Stomach (tissue), 9 donors: ENCODE measurements around the gene RASA3. TPM values are rescaled to one million over a fixed set of nuclear protein-coding genes. Genes with fewer than 3 reads are reported as not detected.

ENCODE experiments used
- DNase-seq, 2 donors: peaks; one replicate each; pipeline versions ENCODE4 v3.0.0 to v3.0.0-alpha.2; 2013 to 2019
- H3K27ac ChIP-seq, 5 donors: fragments of 200-600 bp in 4 of 5; sonication (generic) in 4 of 5; one replicate each; pipeline ENCODE4 v1.5.1; 2013 to 2019; ENCODE audit warnings: mild to moderate bottlenecking in 1 of 5, moderate library complexity in 1 of 5
- H3K27me3 ChIP-seq, 3 donors: fragments of 200-600 bp; sonication (generic); one replicate each; pipeline ENCODE4 v1.5.1; 2017 to 2019; ENCODE audit warnings: mixed run types in 1 of 3
- H3K36me3 ChIP-seq, 4 donors: fragments of 200-600 bp; sonication (generic); 1 replicate in 3 of 4; 2 replicates in 1 of 4; pipeline ENCODE4 v1.5.1; 2016 to 2019
- H3K4me1 ChIP-seq, 4 donors: fragments of 200-600 bp; sonication (generic); one replicate each; pipeline ENCODE4 v1.5.1; 2016 to 2019
- H3K4me3 ChIP-seq, 4 donors: fragments of 200-600 bp; sonication (generic) in 3 of 4; one replicate each; pipeline ENCODE4 v1.5.1; 2016 to 2019; ENCODE audit warnings: mild to moderate bottlenecking in 1 of 4
- H3K9me3 ChIP-seq, 4 donors: fragments of 200-600 bp; sonication (generic); one replicate each; pipeline ENCODE4 v1.5.1; 2016 to 2019
- EP300 ChIP-seq: sonication (generic); formaldehyde crosslinking; IDR thresholded peaks from one replicate; pipeline ENCODE4 v1.6.1; 2017; ENCODE audit warnings: antibody characterized with exemption
- POLR2A ChIP-seq, 4 donors: fragments of 450-650 bp; IDR thresholded peaks; one replicate each; pipeline ENCODE4 v1.6.1; 2016; ENCODE audit warnings: antibody characterized with exemption in 4 of 4, control low read depth in 2 of 4, mild to moderate bottlenecking in 1 of 4, moderate library complexity in 1 of 4
- POLR2AphosphoS5 ChIP-seq, 3 donors: sonication (generic); formaldehyde crosslinking; IDR thresholded peaks; one replicate each; pipeline ENCODE4 v1.6.1; 2016; ENCODE audit warnings: antibody characterized with exemption in 3 of 3
- WGBS, 5 donors: extraction: QIAGEN DNeasy Blood & Tissue Kit in 3 of 5; methylation state at CpG; one replicate each; pipeline versions ENCODE4 v1.1.5 to v1.1.7; 2013 to 2018; 5-methylcytosine and 5-hydroxymethylcytosine counted together
- intact Hi-C: fragments of 100-400 bp; cut with DNase I; formaldehyde crosslinking; loops from one replicate; pipeline ENCODE4 v1.15.1; 2023; ENCODE audit warnings: low total_unique reads
- polyA plus RNA-seq, 3 donors: library from polyadenylated mRNA; stranded (reverse); fragments of 200-250 nt; gene quantifications; one replicate each; pipeline ENCODE4 v1.2.3, GENCODE V29; 2013
- total RNA-seq, 5 donors: library from RNA; depleted of rRNA; stranded (reverse); fragments of >200 nt; gene quantifications; one replicate each; pipeline versions ENCODE4 v1.1.0 to v1.2.3, GENCODE V29; 2014 to 2016
- TF ChIP-seq, protein P1 (sequence below), 7 experiments: fragments of 450-650 bp in 4 of 7; fragments of 200-600 bp in 3 of 7; sonication (generic) in 3 of 7; IDR thresholded peaks; one replicate each; pipeline ENCODE4 v1.5.1; 2016 to 2019; ENCODE audit warnings: antibody characterized with exemption in 7 of 7, control low read depth in 2 of 7, mild to moderate bottlenecking in 1 of 7
- donor health status: healthy with polysubstance abuse.
- donor health status: Bipolar disorder and iron deficiency.
- donor health status: healthy.

The RASA3 gene
- total and polyA plus RNA-seq, 8 donors, result 3.7 to 22.3 (median 7.9) TPM

DNA sequence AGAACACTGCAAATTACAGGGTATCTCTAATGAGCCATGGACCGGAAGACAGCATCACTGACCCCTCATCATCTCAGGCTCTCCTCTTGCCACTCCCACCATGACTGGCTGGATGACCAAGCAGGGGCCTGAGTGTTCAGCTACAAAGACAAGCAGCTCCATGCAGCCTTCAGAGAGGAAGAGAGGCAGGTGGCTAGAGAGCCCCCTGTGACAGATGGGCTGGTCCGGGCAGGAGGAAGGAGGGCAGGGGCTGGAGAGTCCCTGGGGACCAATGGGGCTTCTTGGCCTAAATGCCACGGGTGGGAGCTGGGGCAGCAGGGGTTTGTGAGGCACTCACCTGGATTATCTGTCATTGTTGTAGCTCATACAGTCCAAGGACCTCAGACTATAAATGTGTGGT, 12.8 kb upstream of the RASA3 start:
- DNase-seq, result no peak
- 52 to 74% (median 68%) methylated on average over 3 of the region's 3 CpGs for WGBS, 5 donors
- TF ChIP-seq POLR2AphosphoS5 (IDR thresholded peaks at IDR 0.05) (no peak), EP300 (no peak), POLR2A (IDR thresholded peaks at IDR 0.05) (no peak)
- TF ChIP-seq, protein P1, sequence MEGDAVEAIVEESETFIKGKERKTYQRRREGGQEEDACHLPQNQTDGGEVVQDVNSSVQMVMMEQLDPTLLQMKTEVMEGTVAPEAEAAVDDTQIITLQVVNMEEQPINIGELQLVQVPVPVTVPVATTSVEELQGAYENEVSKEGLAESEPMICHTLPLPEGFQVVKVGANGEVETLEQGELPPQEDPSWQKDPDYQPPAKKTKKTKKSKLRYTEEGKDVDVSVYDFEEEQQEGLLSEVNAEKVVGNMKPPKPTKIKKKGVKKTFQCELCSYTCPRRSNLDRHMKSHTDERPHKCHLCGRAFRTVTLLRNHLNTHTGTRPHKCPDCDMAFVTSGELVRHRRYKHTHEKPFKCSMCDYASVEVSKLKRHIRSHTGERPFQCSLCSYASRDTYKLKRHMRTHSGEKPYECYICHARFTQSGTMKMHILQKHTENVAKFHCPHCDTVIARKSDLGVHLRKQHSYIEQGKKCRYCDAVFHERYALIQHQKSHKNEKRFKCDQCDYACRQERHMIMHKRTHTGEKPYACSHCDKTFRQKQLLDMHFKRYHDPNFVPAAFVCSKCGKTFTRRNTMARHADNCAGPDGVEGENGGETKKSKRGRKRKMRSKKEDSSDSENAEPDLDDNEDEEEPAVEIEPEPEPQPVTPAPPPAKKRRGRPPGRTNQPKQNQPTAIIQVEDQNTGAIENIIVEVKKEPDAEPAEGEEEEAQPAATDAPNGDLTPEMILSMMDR (IDR thresholded peaks at IDR 0.05), result no peak
- Histone ChIP-seq H3K27me3 (no peaks in the 10 kb centered on the region), H3K36me3 (no peaks in the 10 kb centered on the region), H3K4me1 (peaks cover 4 to 19% (median 17%) of the 10 kb centered on the region in 4 donors), H3K4me3 (no peak overlapping the region), H3K9me3 (no peaks in the 10 kb centered on the region), H3K27ac (no peak overlapping the region)
- intact Hi-C loops, result no loop called here

DNA sequence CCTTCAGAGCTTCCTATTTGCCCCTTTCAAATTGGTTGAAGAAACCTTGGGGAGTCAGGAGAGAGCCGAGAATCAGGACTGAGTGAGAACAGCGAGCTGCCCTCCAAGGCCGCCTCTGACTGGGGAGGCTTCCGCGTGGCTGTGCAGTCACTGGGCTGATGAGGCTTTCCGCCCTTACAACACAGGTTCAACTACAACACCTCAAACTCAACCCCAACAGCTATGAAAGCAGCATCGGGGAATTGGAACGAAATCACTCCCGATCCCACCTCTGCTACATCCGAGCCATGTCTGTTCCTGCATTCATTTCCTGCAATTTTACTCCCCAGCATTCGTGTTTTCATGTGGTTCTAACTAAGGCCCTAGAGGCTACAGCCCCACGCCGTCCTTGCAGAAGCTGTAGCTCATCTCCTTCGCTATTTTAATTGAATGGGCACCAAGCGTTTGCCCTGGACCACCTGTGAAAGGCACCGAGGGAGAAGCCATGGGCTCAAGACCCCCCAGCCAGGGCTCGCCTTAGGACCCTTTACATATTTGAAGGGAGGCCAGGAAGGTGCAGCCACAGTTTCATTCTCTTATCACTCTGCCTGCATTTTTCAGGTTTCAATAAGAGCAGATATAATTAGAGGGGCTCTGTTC, 12.3 kb upstream of the RASA3 start:
- no peak for DNase-seq
- H3K9me3 ChIP-seq, result no peaks in the 10 kb centered on the region
- no peak overlapping the region for H3K27ac ChIP-seq
- intact Hi-C loops, result no loop called here
- H3K27me3 ChIP-seq, result no peaks in the 10 kb centered on the region
- H3K4me3 ChIP-seq, result no peak overlapping the region
- H3K36me3 ChIP-seq, result no peaks in the 10 kb centered on the region
- TF ChIP-seq, protein P1 (IDR thresholded peaks at IDR 0.05), result no peak
- WGBS, 5 donors, result 90 to 96% (median 93%) methylated on average over 17 of the region's 17 CpGs
- H3K4me1 ChIP-seq, result peaks cover 4 to 22% (median 19%) of the 10 kb centered on the region in 4 donors

DNA sequence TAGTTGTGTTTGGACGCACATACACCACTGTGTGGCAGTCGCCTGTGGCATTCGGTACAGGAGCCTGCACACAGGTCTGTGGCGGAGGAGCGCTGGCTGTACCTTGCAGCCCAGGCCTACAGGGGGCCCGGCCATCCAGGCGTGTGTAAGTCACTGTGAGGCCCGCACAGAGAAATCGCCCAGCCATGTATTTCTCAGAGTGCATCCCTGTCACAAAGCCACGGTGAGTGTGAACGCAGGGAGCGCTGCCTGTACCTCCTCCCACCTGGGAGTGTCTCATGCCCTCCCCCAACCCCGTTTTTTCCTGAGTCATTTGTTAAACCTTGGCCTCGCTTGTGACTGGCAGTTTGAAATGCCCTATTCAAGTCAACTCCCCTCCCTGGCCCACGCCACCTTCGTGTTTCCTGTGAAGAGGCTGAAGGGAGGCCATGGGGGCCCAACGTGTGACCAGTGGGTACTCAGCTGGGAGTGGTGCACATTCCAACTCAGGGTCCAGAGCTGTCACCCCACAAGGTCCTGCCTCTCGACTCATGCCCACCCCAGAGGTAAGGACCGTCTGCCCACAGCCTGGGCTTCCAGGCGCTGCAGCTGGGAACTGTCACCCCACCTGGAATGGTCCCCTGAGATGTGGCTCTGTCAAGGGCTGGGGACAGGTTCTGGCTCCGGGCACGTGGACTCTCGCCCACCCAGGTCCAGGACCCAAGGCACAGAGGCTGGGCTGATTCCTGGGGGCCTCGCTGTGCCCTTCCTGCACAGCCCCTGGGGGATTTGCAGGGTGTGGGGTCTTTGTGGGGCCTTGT, 11.6 kb upstream of the RASA3 start:
- H3K4me1 ChIP-seq, result peaks cover 4 to 22% (median 19%) of the 10 kb centered on the region in 4 donors
- 60 to 80% (median 69%) methylated on average over 20 to 24 of the region's 24 CpGs for WGBS, 5 donors
- intact Hi-C loops, result no loop called here
- no peak overlapping the region for H3K4me3 ChIP-seq
- H3K27me3 ChIP-seq, result no peaks in the 10 kb centered on the region
- no peak for TF ChIP-seq POLR2AphosphoS5 (IDR thresholded peaks at IDR 0.05)
- no peak for TF ChIP-seq EP300
- TF ChIP-seq, protein P1 (IDR thresholded peaks at IDR 0.05), result no peak
- TF ChIP-seq POLR2A (IDR thresholded peaks at IDR 0.05), result no peak
- H3K27ac ChIP-seq, result no peak overlapping the region
- H3K36me3 ChIP-seq, result no peaks in the 10 kb centered on the region
- H3K9me3 ChIP-seq, result no peaks in the 10 kb centered on the region
- no peak for DNase-seq

DNA sequence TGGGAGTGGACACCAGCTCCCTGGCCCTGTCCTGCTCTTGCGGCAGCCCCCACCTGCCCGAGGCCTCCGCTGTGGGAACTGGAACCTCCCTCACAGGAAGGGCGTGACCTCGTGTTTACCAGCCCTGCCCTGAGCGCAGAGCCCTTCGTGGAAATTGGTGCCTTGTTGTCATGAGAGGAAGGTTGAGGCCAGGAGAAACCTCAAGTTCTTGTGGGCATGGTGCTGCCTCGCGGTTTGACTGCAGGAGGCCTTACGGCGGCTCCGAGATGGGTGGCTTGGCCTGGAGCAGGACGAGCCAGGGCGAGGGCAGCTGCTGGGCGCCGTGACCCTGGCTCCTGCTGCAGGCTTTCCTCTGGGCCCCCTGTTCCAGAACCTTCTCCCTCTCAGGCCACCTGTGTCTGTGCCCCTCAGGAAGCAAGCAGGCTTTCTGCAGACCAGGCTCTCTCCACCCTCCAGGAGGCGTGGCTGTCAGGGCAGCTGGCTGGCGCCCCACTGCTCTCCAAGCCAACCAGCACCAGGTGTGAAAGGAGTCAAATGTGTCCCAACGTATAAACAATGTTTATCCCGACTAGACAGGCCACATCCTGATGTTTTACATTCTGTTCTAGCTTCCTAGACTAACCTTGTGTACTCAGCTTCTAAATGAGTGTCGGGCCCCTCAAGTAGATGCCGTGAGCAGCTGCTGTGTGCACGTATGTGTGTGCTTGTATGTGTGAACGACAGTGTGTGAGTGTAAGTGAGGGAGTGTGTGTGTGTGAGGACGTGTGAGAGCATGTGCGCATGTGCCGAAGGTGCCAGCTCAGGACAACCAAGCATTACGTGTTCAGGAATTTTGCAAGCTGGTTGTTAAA, 10.4 kb upstream of the RASA3 start:
- H3K36me3 ChIP-seq, result no peaks in the 10 kb centered on the region
- peak in 1 of 3 donors; percentile 22 for TF ChIP-seq POLR2AphosphoS5 (IDR thresholded peaks at IDR 0.05)
- no peak for TF ChIP-seq EP300
- peak overlapping the region in 3 of 5 donors; percentile 19 to 55 (median 46) for H3K27ac ChIP-seq
- peak; percentile 63 to 71 for DNase-seq
- H3K9me3 ChIP-seq, result no peaks in the 10 kb centered on the region
- intact Hi-C loops, result no loop called here
- H3K4me1 ChIP-seq, result peaks cover 4 to 22% (median 19%) of the 10 kb centered on the region in 4 donors
- H3K27me3 ChIP-seq, result no peaks in the 10 kb centered on the region
- 52 to 68% (median 55%) methylated on average over 21 to 28 of the region's 28 CpGs for WGBS, 5 donors
- no peak overlapping the region for H3K4me3 ChIP-seq
